NCI-H187 (cell line): ENCODE results near the gene GAREM2.

ENCODE experiments used
- DNase-seq, 2 experiments: peaks; one replicate each; lab custom pipeline; 2025; lab: John Stamatoyannopoulos, UW

The GAREM2 gene

GRCh38 chr2:26187537-26188104 lies 14.7 kb downstream of the GAREM2 start:
- DNase-seq, result no peak

GRCh38 chr2:26189123-26189522 lies 16.2 kb downstream of the GAREM2 start:
- DNase-seq, result no peak

- DNase-seq, result no peak
Observed at GRCh38 chr2:26189751-26190150, 16.9 kb downstream of the GAREM2 start.

GRCh38 chr2:26190369-26190768 lies 17.5 kb downstream of the GAREM2 start:
- DNase-seq, result no peak

GRCh38 chr2:26191316-26192159 lies 18.6 kb downstream of the GAREM2 start:
- DNase-seq, result no peak

- no peak for DNase-seq
Observed at GRCh38 chr2:26193578-26194231, 20.8 kb downstream of the GAREM2 start.

- DNase-seq, result no peak
Observed at GRCh38 chr2:26195040-26195984, 22.4 kb downstream of the GAREM2 start.

GRCh38 chr2:26196683-26197418 lies 24.0 kb downstream of the GAREM2 start:
- no peak for DNase-seq

- no peak for DNase-seq
Observed at GRCh38 chr2:26197516-26197915, 24.6 kb downstream of the GAREM2 start.

- DNase-seq, result no peak
Observed at GRCh38 chr2:26202981-26203490, 30.1 kb downstream of the GAREM2 start.

GRCh38 chr2:26203906-26204305 lies 31.0 kb downstream of the GAREM2 start:
- no peak for DNase-seq

- DNase-seq, result no peak
Observed at GRCh38 chr2:26212011-26212410, 39.1 kb downstream of the GAREM2 start.

- no peak for DNase-seq
Observed at GRCh38 chr2:26214759-26215158, 41.9 kb downstream of the GAREM2 start.

GRCh38 chr2:26215833-26216232 lies 42.9 kb downstream of the GAREM2 start:
- no peak for DNase-seq

- DNase-seq, result no peak
Observed at GRCh38 chr2:26216587-26216986, 43.7 kb downstream of the GAREM2 start.

- DNase-seq, result no peak
Observed at GRCh38 chr2:26217720-26218119, 44.8 kb downstream of the GAREM2 start.

GRCh38 chr2:26223018-26223417 lies 50.1 kb downstream of the GAREM2 start:
- DNase-seq, result no peak

- no peak for DNase-seq
Observed at GRCh38 chr2:26224095-26224494, 51.2 kb downstream of the GAREM2 start.

GRCh38 chr2:26229595-26229994 lies 56.7 kb downstream of the GAREM2 start:
- DNase-seq, result no peak

- no peak for DNase-seq
Observed at GRCh38 chr2:26230806-26231205, 57.9 kb downstream of the GAREM2 start.

- no peak for DNase-seq
Observed at GRCh38 chr2:26235089-26235488, 62.2 kb downstream of the GAREM2 start.
